CD14-positive monocyte (primary cell): ENCODE data around the gene VSX2. TPM values are rescaled to one million over a fixed set of nuclear protein-coding genes. Genes with fewer than 3 reads are reported as not detected.

Source experiments
- DNase-seq, 3 donors: peaks; one replicate each; pipeline ENCODE4 v3.0.0-alpha.2; 2011 to 2022
- H2AFZ ChIP-seq: 2 replicates; pipeline ENCODE4 v1.6.0; 2012; ENCODE audit warnings: mild to moderate bottlenecking, low read depth, low read length, inconsistent platforms; ENCODE audit not compliant: insufficient read depth, poor library complexity, severe bottlenecking
- H3K27ac ChIP-seq, 2 donors: 1 replicate in 1 of 2; 2 replicates in 1 of 2; pipeline ENCODE4 v1.5.1; 2012 to 2013; ENCODE audit warnings: low read length in 2 of 2, control low read depth in 1 of 2, inconsistent platforms in 1 of 2, low read depth in 1 of 2, mild to moderate bottlenecking in 1 of 2
- H3K27me3 ChIP-seq, 2 donors: one replicate each; pipeline versions ENCODE4 v1.6.0 to v1.6.1; 2011 to 2013; ENCODE audit warnings: low read length in 2 of 2; ENCODE audit not compliant: control insufficient read depth in 2 of 2, insufficient read depth in 2 of 2
- H3K36me3 ChIP-seq, 2 donors: replicated peaks in 1 of 2; 1 replicate in 1 of 2; 2 replicates in 1 of 2; pipeline versions ENCODE4 v1.5.1 to v1.6.1; 2012 to 2013; ENCODE audit warnings: low read length in 2 of 2, control low read depth in 1 of 2, inconsistent platforms in 1 of 2, mild to moderate bottlenecking in 1 of 2; ENCODE audit not compliant: insufficient read depth in 2 of 2, control insufficient read depth in 1 of 2
- H3K4me1 ChIP-seq, 2 donors: 1 replicate in 1 of 2; 2 replicates in 1 of 2; pipeline versions ENCODE4 v1.5.1 to v1.6.1; 2012 to 2013; ENCODE audit warnings: low read length in 2 of 2, control low read depth in 1 of 2, inconsistent platforms in 1 of 2, mild to moderate bottlenecking in 1 of 2, moderate library complexity in 1 of 2; ENCODE audit not compliant: insufficient read depth in 2 of 2, control insufficient read depth in 1 of 2
- H3K4me2 ChIP-seq: replicated peaks from 2 replicates; pipeline ENCODE3; 2012; ENCODE audit warnings: low read length, moderate library complexity, mild to moderate bottlenecking; ENCODE audit not compliant: poor library complexity, severe bottlenecking; ENCODE audit errors: extremely low read depth
- H3K4me3 ChIP-seq, 3 experiments: fragments of 200-600 bp in 1 of 3; sonication (generic) in 1 of 3; replicated peaks in 1 of 3; 1 replicate in 2 of 3; 2 replicates in 1 of 3; pipeline ENCODE4 v1.5.1; 2011 to 2013; ENCODE audit warnings: low read length in 3 of 3, mild to moderate bottlenecking in 3 of 3, control low read depth in 2 of 3, low read depth in 2 of 3, inconsistent platforms in 1 of 3, moderate library complexity in 1 of 3
- H3K79me2 ChIP-seq: 2 replicates; pipeline ENCODE4 v1.6.0; 2012; ENCODE audit warnings: mild to moderate bottlenecking, control low read depth, inconsistent platforms, low read length, moderate library complexity; ENCODE audit not compliant: insufficient read depth
- H3K9ac ChIP-seq: 2 replicates; pipeline ENCODE4 v1.6.0; 2017; ENCODE audit warnings: low read length, mild to moderate bottlenecking; ENCODE audit not compliant: insufficient read depth, poor library complexity, severe bottlenecking
- H3K9me3 ChIP-seq, 2 donors: replicated peaks in 1 of 2; 1 replicate in 1 of 2; 2 replicates in 1 of 2; pipeline versions ENCODE4 v1.5.1 to v1.6.1; 2012 to 2013; ENCODE audit warnings: low read length in 2 of 2, control low read depth in 1 of 2; ENCODE audit not compliant: control insufficient read depth in 1 of 2, insufficient read depth in 1 of 2
- H4K20me1 ChIP-seq: 2 replicates; pipeline ENCODE4 v1.6.0; 2012; ENCODE audit warnings: mild to moderate bottlenecking, low read length, control low read depth, moderate library complexity; ENCODE audit not compliant: insufficient read depth
- H3K27ac Mint-ChIP-seq, 7 donors: one replicate each; pipeline ENCODE4 v1.8.0; 2020; ENCODE audit warnings: mild to moderate bottlenecking in 7 of 7, mixed read lengths in 7 of 7, moderate library complexity in 6 of 7, inconsistent platforms in 2 of 7
- H3K27me3 Mint-ChIP-seq, 3 donors: one replicate each; pipeline ENCODE4 v1.8.0; 2021 to 2022; ENCODE audit warnings: low read depth in 3 of 3, mild to moderate bottlenecking in 3 of 3, mixed read lengths in 3 of 3, moderate library complexity in 3 of 3, inconsistent platforms in 1 of 3
- H3K36me3 Mint-ChIP-seq, 2 donors: one replicate each; pipeline ENCODE4 v1.8.0; 2020; ENCODE audit warnings: mixed read lengths in 2 of 2, inconsistent platforms in 1 of 2, mild to moderate bottlenecking in 1 of 2
- H3K4me1 Mint-ChIP-seq: one replicate; pipeline ENCODE4 v1.8.0; 2020; ENCODE audit warnings: mild to moderate bottlenecking, mixed read lengths
- H3K4me3 Mint-ChIP-seq, 2 donors: one replicate each; pipeline ENCODE4 v1.8.0; 2020; ENCODE audit warnings: mild to moderate bottlenecking in 2 of 2, mixed read lengths in 2 of 2, moderate library complexity in 1 of 2
- H3K9me3 Mint-ChIP-seq, 7 donors: one replicate each; pipeline ENCODE4 v1.8.0; 2020 to 2022; ENCODE audit warnings: mixed read lengths in 7 of 7, mild to moderate bottlenecking in 6 of 7, moderate library complexity in 6 of 7, inconsistent platforms in 2 of 7
- WGBS: methylation state at CpG from one replicate; pipeline ENCODE4 v1.1.5; 2013; ENCODE audit warnings: missing lambda C conversion rate; ENCODE audit not compliant: insufficient coverage; 5-methylcytosine and 5-hydroxymethylcytosine counted together
- intact Hi-C, 2 donors: fragments of 100-400 bp; cut with micrococcal nuclease; formaldehyde crosslinking; loops; one replicate each; pipeline versions ENCODE4 v1.15.0 to v1.15.1; 2023
- polyA plus RNA-seq, 3 donors: library from polyadenylated mRNA; depleted of rRNA in 1 of 3; unstranded in 2 of 3; stranded (reverse) in 1 of 3; fragments of 300-500 nt in 2 of 3; fragments of >200 nt in 1 of 3; fragmentation: Illumina TruSeq in 2 of 3; gene quantifications; 1 replicate in 2 of 3; 2 replicates in 1 of 3; pipeline ENCODE4 v1.2.3, GENCODE V29; 2012 to 2021
- TF ChIP-seq, protein P1 (sequence below): fragments of 200-600 bp; IDR thresholded peaks from one replicate; pipeline ENCODE4 v1.8.0; 2022; ENCODE audit warnings: antibody characterized with exemption, mild to moderate bottlenecking

Gene VSX2
- polyA plus RNA-seq, 3 donors, result not detected

- Histone ChIP-seq H3K79me2 (no peaks in the 10 kb centered on the region), H3K27ac (no peak overlapping the region), H3K9ac (no peak overlapping the region), H4K20me1 (no peaks in the 10 kb centered on the region), H3K27me3 (no peaks in the 10 kb centered on the region), H2AFZ (no peak overlapping the region), H3K4me3 (no peak overlapping the region), H3K4me2 (no peak overlapping the region), H3K36me3 (peaks cover 0 to 2% of the 10 kb centered on the region in 2 donors), H3K9me3 (peaks cover 0 to 7% of the 10 kb centered on the region in 2 donors), H3K4me1 (no peaks in the 10 kb centered on the region)
- Mint-ChIP-seq H3K9me3 (peaks cover 0 to 11% (median 6%) of the 10 kb centered on the region in 7 donors), H3K27me3 (peaks cover 0 to 3% (median 1%) of the 10 kb centered on the region in 3 donors), H3K27ac (no peak overlapping the region), H3K4me3 (no peak overlapping the region), H3K36me3 (peaks cover 6 to 16% of the 10 kb centered on the region in 2 donors), H3K4me1 (peaks cover 8% of the 10 kb centered on the region)
- DNase-seq, result no peak
- 100% methylated on average over 2 of the region's 2 CpGs for WGBS
- TF ChIP-seq, protein P1, sequence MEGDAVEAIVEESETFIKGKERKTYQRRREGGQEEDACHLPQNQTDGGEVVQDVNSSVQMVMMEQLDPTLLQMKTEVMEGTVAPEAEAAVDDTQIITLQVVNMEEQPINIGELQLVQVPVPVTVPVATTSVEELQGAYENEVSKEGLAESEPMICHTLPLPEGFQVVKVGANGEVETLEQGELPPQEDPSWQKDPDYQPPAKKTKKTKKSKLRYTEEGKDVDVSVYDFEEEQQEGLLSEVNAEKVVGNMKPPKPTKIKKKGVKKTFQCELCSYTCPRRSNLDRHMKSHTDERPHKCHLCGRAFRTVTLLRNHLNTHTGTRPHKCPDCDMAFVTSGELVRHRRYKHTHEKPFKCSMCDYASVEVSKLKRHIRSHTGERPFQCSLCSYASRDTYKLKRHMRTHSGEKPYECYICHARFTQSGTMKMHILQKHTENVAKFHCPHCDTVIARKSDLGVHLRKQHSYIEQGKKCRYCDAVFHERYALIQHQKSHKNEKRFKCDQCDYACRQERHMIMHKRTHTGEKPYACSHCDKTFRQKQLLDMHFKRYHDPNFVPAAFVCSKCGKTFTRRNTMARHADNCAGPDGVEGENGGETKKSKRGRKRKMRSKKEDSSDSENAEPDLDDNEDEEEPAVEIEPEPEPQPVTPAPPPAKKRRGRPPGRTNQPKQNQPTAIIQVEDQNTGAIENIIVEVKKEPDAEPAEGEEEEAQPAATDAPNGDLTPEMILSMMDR, result no peak
- intact Hi-C loops, result no loop called here
These were observed 38.8 kb downstream of the VSX2 start for GRCh38 chr14:74278080-74278479.

DNA sequence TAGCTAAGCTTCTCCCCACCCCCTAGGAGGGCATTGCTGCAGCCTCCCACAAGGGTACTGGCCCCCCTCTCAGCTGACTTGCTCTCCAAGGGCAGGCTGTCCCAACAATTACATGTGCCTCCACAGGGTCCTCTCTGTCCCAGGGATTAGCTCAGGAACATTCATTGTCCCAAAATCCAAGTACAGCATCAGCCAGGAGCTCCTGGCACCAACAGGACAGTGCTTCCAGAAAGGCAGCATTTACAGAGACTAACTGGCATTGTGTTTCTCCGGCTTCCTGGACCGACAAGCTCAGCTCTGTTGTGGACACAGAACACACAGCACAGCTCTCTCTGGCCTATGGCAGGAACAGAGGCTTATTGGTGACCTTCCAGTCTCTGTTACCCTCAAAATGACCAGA, 41.8 kb downstream of the VSX2 start:
- Mint-ChIP-seq H3K27me3 (peaks cover 0 to 1% (median 0%) of the 10 kb centered on the region in 3 donors), H3K27ac (no peak overlapping the region), H3K4me1 (peaks cover 8% of the 10 kb centered on the region), H3K36me3 (peaks cover 26 to 39% of the 10 kb centered on the region in 2 donors), H3K4me3 (no peak overlapping the region), H3K9me3 (peaks cover 0 to 11% (median 6%) of the 10 kb centered on the region in 7 donors)
- no peak for DNase-seq
- WGBS, result 100% methylated on average over 2 of the region's 2 CpGs
- Histone ChIP-seq H3K79me2 (no peaks in the 10 kb centered on the region), H3K4me3 (no peak overlapping the region), H4K20me1 (no peaks in the 10 kb centered on the region), H3K27ac (no peak overlapping the region), H3K27me3 (no peaks in the 10 kb centered on the region), H3K4me2 (no peak overlapping the region), H3K9me3 (peaks cover 0 to 7% of the 10 kb centered on the region in 2 donors), H3K9ac (no peak overlapping the region), H2AFZ (no peak overlapping the region), H3K36me3 (peaks cover 10 to 28% of the 10 kb centered on the region in 2 donors), H3K4me1 (no peaks in the 10 kb centered on the region)
- TF ChIP-seq, protein P1, result no peak
- intact Hi-C loops, result no loop called here
